ENCODE data around the gene OR6V1. TPM values are rescaled to one million over a fixed set of nuclear protein-coding genes. Genes with fewer than 3 reads are reported as not detected.

Gene OR6V1
- total RNA-seq, 1 donor from 2014 or later: not detected

DNA sequence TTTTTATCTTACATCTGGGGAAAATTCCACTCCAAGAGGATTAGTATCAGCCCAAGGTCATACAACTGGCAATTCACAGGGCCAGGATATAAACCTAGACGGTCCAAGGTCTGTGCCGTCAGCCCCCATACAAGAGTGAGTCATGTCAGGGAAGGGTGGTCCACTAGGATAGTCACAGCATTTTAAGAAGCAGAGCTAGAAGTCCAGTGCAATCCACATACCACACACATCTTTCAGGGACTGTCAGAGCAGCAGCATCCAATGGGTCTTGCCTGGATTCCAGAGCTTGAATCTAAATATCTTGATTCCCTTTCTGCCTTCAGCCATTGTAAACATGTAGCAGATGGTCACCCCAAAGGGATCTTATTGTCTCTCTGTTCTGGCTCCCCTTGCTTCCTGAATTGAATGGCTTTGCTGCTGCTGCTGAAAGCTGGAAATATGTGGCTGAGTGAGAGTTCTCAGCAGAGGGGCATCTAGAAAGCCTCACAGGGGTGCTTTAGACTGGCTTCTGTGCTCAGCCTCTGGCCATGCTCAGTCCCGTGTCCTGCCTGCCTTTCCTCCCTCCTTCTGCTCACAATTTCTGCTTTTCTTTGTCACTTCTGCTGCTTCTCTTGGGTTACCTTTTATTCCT, 9.9 kb upstream of the OR6V1 start:
- Histone ChIP-seq H3K4me1 (peaks cover 6% of the 10 kb centered on the region), H3K27ac (no peak overlapping the region), H3K36me3 (no peaks in the 10 kb centered on the region), H3K4me3 (no peak overlapping the region), H3K9me3 (no peaks in the 10 kb centered on the region), H3K27me3 (ENCODE audit: low read depth) (no peaks in the 10 kb centered on the region)
- DNase-seq (no peak), ATAC-seq (no peak)
- intact Hi-C loops (cut with DNase I): no loop called here
- TF ChIP-seq, protein P1, sequence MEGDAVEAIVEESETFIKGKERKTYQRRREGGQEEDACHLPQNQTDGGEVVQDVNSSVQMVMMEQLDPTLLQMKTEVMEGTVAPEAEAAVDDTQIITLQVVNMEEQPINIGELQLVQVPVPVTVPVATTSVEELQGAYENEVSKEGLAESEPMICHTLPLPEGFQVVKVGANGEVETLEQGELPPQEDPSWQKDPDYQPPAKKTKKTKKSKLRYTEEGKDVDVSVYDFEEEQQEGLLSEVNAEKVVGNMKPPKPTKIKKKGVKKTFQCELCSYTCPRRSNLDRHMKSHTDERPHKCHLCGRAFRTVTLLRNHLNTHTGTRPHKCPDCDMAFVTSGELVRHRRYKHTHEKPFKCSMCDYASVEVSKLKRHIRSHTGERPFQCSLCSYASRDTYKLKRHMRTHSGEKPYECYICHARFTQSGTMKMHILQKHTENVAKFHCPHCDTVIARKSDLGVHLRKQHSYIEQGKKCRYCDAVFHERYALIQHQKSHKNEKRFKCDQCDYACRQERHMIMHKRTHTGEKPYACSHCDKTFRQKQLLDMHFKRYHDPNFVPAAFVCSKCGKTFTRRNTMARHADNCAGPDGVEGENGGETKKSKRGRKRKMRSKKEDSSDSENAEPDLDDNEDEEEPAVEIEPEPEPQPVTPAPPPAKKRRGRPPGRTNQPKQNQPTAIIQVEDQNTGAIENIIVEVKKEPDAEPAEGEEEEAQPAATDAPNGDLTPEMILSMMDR (IDR thresholded peaks at IDR 0.05): no peak

DNA sequence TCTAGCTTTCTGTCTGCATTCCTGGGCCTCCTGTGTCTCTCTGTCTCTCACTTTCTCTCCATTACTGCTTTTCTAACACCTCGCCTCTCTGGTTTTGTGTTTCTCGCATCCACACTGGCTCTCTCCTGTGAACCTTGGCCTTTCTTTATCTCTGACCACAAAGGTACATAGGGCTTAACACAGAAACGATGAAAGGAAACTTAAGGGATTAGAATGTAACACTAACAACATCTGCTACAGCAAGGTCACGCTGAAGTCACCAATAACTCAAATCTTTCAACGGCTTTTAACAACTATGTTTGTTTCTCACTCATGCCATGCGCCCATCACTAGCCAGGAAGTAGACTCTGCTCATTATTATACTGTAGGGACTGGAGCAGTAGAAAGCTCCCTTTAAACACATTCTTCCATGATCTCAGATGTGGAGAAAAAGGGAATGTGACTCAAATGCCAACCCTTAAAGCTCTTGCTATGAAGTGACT, 9.3 kb upstream of the OR6V1 start:
- intact Hi-C loops (cut with DNase I): no loop called here
- ATAC-seq (no peak), DNase-seq (no peak)
- Histone ChIP-seq H3K4me1 (peaks cover 6% of the 10 kb centered on the region), H3K27ac (no peak overlapping the region), H3K36me3 (no peaks in the 10 kb centered on the region), H3K27me3 (ENCODE audit: low read depth) (no peaks in the 10 kb centered on the region), H3K4me3 (no peak overlapping the region), H3K9me3 (no peaks in the 10 kb centered on the region)
- TF ChIP-seq, protein P1 (IDR thresholded peaks at IDR 0.05): no peak

DNA sequence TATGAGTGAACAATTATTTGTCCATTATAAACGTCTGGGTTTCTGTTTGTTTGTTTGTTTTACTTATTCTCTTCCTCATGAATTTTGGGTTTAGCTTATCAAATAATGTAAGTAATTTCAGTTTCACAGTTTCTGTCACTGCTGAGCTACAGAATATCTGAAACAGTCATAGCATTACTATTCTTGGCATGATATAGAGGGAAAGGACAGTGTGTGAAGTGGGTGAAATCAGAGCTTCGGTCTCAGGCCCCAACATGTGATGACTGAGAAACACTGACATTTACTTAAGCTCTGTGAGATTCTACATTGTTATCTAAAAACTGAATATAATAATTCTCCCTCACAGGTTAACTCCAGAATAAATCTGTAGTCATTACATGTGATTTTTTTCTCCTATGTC, 8.8 kb upstream of the OR6V1 start:
- DNase-seq: no peak

DNA sequence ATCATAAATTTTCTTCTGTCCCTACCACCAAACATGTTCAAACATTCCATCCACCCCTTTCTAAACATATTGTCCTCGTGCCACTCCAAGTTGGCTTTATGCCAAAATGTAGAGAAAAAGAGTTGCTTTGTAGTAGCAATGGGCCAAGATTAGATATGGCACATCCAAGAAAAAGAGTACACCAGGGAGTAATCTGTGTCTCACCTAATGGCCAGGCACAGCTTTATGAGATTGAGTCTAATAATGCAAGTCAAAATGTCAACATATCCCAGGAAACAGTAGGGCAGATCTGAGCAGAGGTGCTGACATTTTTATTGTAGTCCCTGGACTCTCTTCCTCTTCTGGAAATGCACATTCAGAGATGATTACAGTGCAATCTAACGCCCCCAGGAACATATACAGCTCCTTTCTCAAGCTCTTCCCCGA, 5.7 kb upstream of the OR6V1 start:
- TF ChIP-seq, protein P1 (IDR thresholded peaks at IDR 0.05): no peak
- no peak for ATAC-seq
- Histone ChIP-seq H3K4me3 (no peak overlapping the region), H3K27me3 (ENCODE audit: low read depth) (no peaks in the 10 kb centered on the region), H3K4me1 (peaks cover 6% of the 10 kb centered on the region), H3K9me3 (no peaks in the 10 kb centered on the region), H3K36me3 (no peaks in the 10 kb centered on the region), H3K27ac (no peak overlapping the region)
- intact Hi-C loops (cut with DNase I): no loop called here
- DNase-seq: no peak

More for the DNA sequence above, 8.8 kb upstream of the OR6V1 start:
- TF ChIP-seq, protein P1 (IDR thresholded peaks at IDR 0.05): no peak
- H3K36me3 ChIP-seq: no peaks in the 10 kb centered on the region
- no peaks in the 10 kb centered on the region for H3K27me3 ChIP-seq (ENCODE audit: low read depth)
- intact Hi-C loops (cut with DNase I): no loop called here
- no peak overlapping the region for H3K4me3 ChIP-seq
- peaks cover 6% of the 10 kb centered on the region for H3K4me1 ChIP-seq
- H3K27ac ChIP-seq: no peak overlapping the region
- ATAC-seq: no peak
- no peaks in the 10 kb centered on the region for H3K9me3 ChIP-seq

DNA sequence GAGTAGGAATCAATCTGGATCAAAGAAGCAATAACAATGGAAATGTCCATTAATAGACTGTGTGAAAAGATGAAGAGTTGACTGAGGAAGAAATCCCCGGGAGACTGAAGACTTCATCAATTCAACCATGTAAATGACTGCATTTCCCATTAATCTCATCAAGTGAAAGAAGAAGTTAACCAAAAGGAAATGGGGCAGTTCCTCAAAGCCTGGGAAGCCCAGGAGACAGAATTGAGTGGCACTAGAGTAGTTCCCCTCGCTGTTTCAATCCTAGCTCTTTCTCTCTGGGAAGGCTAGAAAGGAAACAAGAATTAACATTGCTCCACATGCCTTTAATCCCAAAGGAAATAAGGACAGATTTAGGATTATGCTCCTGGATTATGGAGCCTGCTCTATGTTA, 4.8 kb upstream of the OR6V1 start:
- Histone ChIP-seq H3K4me3 (no peak overlapping the region), H3K4me1 (peaks cover 6% of the 10 kb centered on the region), H3K36me3 (no peaks in the 10 kb centered on the region), H3K27me3 (ENCODE audit: low read depth) (no peaks in the 10 kb centered on the region), H3K9me3 (no peaks in the 10 kb centered on the region), H3K27ac (no peak overlapping the region)
- TF ChIP-seq, protein P1 (IDR thresholded peaks at IDR 0.05): no peak
- intact Hi-C loops (cut with DNase I): no loop called here
- ATAC-seq: no peak
- no peak for DNase-seq
